Measurements from ENCODE around the gene TEX261.

The TEX261 gene

GRCh38 chr2:70985956-70986355 lies 8.7 kb downstream of the TEX261 start:
- TF ChIP-seq GATA3 (IDR thresholded peaks at IDR 0.05; ENCODE audit: low read depth, low read length) (no peak), GATA2 (IDR thresholded peaks at IDR 0.05; ENCODE audit: low read depth, low read length) (no peak)

DNA sequence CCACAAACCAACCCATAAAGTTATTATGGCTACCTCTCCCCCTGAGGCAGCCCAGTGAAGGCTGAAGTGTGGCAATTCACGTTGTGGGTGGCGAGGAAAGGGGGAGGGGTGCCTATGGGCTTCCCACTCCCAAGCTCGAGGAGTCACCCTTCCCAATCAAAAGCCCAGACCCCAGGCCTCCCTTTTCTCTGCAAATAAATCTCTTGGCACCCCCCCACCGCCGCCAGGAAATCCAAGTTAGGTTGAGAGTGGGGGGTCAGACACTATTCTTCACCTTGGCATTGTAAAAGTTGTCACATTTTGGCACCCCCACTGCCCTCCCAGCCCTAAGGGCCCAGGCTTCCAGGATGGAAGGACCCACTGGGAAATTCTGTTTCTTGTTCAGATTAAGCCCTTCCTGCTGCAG lies 9.4 kb downstream of the TEX261 start:
- TF ChIP-seq GATA2 (IDR thresholded peaks at IDR 0.05; ENCODE audit: low read depth, low read length), result no peak
- no peak for TF ChIP-seq GATA3 (IDR thresholded peaks at IDR 0.05; ENCODE audit: low read depth, low read length)

GRCh38 chr2:70984576-70985282 lies 9.9 kb downstream of the TEX261 start:
- TF ChIP-seq GATA2 (IDR thresholded peaks at IDR 0.05; ENCODE audit: low read depth, low read length) (no peak), GATA3 (IDR thresholded peaks at IDR 0.05; ENCODE audit: low read depth, low read length) (no peak)

DNA sequence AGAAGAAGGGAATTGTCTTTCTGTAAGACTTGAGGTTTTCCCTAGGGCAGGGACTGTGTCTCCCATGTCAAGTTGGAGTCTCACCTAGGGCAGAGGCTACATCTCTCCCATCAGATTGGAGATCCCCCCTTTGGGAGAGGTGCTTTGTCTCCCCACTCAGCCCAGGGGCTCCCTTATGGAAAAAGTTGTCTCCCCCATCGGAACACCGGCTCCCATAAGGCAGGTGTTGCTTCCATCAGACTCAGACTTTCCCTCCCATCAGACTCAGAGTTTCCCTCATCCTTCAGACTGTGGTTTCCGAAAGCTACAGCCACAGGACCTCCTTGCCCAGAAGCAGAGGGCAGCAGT lies 10.5 kb downstream of the TEX261 start:
- TF ChIP-seq GATA2 (IDR thresholded peaks at IDR 0.05; ENCODE audit: low read depth, low read length), result no peak
- TF ChIP-seq GATA3 (IDR thresholded peaks at IDR 0.05; ENCODE audit: low read depth, low read length), result no peak

DNA sequence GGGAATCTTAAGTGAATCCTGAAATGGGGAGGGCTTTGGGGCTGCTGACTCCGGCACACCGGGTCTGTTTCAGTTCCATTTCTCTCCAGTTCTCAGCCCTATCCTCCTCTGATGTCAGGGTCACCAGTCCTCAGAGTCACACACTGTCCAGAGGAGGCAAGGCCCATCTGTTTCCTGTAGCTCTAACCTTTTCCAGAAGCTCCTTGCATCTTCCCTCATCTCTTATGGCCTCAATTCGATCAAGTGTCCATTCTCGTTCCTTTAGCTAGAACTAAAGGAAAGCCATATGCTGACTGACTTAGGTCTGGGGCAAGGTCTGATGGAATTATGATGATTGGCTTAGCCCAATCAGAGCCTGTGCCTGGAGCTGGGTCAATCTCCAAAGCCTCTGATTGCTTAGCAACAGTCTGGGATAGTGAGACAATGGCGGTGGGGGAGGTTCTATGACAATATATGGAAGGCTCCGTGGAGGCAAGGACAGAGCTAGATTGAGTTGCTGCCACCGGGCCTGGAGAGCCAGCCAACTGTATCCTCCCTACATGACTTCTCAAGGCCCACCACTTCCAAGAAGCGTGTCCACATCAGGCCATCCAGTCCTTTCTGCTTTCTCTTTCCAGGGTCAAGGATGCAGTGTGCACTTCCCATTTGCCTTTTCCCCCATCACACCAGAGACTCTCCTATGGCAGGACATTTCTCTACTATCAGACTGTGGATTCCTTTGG lies 11.0 kb downstream of the TEX261 start:
- TF ChIP-seq GATA3 (IDR thresholded peaks at IDR 0.05; ENCODE audit: low read depth, low read length), result no peak

DNA sequence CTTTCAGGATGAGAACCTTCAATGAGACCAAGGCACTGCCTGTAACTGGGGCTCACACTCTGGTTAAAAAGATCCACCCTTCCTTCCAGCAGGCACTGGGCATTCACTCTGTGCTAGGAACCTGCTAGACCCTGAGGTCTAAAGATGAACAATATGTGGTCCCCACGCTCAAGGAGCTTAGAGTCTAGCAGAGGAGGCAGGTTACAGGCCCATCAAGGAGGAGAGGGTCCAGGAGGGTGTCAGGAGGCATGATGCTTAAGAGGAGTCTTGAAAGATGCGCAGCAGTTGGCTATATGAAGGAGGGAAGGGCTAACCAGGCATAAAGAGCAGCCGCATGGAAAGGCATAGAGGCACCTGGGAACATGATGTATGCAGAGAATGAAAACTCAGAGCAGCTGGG lies 11.7 kb downstream of the TEX261 start:
- TF ChIP-seq GATA3 (IDR thresholded peaks at IDR 0.05; ENCODE audit: low read depth, low read length), result no peak
- TF ChIP-seq GATA2 (IDR thresholded peaks at IDR 0.05; ENCODE audit: low read depth, low read length), result no peak

- TF ChIP-seq GATA2 (IDR thresholded peaks at IDR 0.05; ENCODE audit: low read depth, low read length) (no peak), GATA3 (IDR thresholded peaks at IDR 0.05; ENCODE audit: low read depth, low read length) (no peak)
Measured at GRCh38 chr2:70981866-70982810, 12.5 kb downstream of the TEX261 start.

DNA sequence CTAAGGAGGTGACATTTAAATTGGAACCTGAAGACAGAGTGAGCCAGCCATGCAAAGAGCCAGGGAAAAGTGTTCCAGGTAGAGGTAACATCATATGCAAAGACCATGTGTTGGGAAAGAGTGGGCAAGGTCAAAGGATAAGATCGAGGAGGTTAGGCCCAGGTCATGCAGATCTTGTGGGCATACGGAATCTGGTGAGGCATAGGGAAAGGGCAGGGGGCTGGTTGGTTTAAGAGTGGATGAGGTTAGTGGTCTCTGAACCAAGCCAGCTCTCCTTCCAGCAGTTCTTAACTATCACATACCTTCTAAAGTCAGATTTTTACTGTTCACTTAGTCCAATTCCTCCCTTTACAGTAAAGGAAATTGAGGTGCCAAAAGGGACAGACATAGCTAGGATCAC lies 13.3 kb downstream of the TEX261 start:
- TF ChIP-seq GATA3 (IDR thresholded peaks at IDR 0.05; ENCODE audit: low read depth, low read length) (no peak), GATA2 (IDR thresholded peaks at IDR 0.05; ENCODE audit: low read depth, low read length) (no peak)

DNA sequence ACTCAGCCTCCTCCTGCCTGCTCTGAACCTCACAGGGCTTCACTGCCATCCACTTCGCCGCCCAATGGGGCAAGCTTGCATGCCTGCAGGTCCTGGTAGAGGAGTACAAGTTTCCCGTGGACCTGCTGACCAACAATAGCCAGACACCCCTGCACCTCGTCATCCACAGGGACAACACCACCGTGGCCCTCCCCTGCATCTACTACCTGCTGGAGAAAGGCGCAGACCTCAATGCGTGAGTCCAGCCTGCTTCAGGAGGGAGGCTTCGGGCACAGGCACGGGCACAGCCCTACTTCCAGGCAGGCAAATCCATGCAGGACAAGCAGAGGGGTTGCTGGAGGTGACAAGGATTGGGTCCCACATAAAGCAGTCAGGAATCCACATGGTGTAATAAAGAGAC lies 15.0 kb downstream of the TEX261 start:
- TF ChIP-seq GATA2 (IDR thresholded peaks at IDR 0.05; ENCODE audit: low read depth, low read length) (no peak), GATA3 (IDR thresholded peaks at IDR 0.05; ENCODE audit: low read depth, low read length) (no peak)

DNA sequence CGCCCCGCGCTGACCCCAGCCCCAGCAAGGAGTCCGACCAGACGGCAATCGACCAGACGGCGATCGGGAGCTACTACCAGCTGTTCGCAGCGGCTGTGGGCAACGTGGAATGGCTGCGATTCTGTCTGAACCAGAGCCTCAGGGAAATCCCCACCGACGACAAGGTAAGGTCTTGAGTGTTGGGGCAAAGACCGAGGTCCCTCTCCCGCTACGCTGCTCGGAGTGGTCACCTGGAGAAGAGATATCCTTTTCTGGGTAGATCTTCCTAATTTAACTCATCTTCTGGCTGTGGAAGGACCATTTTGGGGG lies 15.5 kb downstream of the TEX261 start:
- TF ChIP-seq GATA2 (IDR thresholded peaks at IDR 0.05; ENCODE audit: low read depth, low read length), result no peak
- no peak for TF ChIP-seq GATA3 (IDR thresholded peaks at IDR 0.05; ENCODE audit: low read depth, low read length)

- TF ChIP-seq GATA3 (IDR thresholded peaks at IDR 0.05; ENCODE audit: low read depth, low read length), result no peak
- TF ChIP-seq GATA2 (IDR thresholded peaks at IDR 0.05; ENCODE audit: low read depth, low read length), result no peak
Measured at GRCh38 chr2:70978341-70979179, 16.1 kb downstream of the TEX261 start, which contains the start of gene ANKRD53. TSS of gene ANKRD53 (plus strand) at chr2:70978630. CDS start at chr2:70978646, 16 bp downstream.

DNA sequence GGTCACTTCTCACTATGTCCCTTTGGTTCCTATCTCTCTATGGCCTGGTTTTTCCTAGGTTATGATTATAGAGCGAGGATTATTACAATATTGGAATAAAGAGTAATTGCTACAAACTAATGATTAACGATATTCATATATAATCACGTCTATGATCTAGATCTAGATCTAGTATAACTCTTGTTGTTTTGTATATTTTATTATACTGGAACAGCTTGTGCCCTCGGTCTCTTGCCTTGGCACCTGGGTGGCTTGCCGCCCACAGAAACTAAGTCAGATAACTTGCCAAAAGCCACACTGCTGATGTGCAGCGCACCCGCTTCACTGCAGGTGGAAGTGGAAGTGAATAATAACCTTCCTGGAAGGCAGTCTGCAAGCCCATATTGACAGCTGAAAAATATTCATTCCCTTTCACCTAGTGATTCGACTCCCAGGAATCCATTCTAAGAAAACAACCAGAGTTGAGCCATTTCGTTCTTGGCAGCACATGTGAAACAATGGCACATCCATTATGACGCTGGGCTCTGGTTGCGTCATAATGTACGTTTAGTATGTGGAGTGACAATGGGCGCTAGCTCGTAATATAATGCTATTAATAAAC lies 17.0 kb downstream of the TEX261 start:
- TF ChIP-seq GATA2 (IDR thresholded peaks at IDR 0.05; ENCODE audit: low read depth, low read length), result no peak
- TF ChIP-seq GATA3 (IDR thresholded peaks at IDR 0.05; ENCODE audit: low read depth, low read length), result no peak

- no peak for TF ChIP-seq GATA3 (IDR thresholded peaks at IDR 0.05; ENCODE audit: low read depth, low read length)
- no peak for TF ChIP-seq GATA2 (IDR thresholded peaks at IDR 0.05; ENCODE audit: low read depth, low read length)
Measured at GRCh38 chr2:70975237-70975636, 19.4 kb downstream of the TEX261 start.

Measured in SH-SY5Y (cell line).